Adipocyte (in vitro differentiated cells): ENCODE data around the gene ZNF497.
"Not testable (repeated sequence)": the region's sequence is repeated elsewhere in the genome, so short reads cannot be mapped to it uniquely, and the experiment has no call there.

Experiments
- DNase-seq: peaks from one replicate; pipeline ENCODE4 v3.0.0-alpha.2; 2015; ENCODE audit warnings: low read depth
- H3K27me3 ChIP-seq: replicated peaks from 2 replicates; pipeline ENCODE4 v1.7.0; 2013; ENCODE audit warnings: mild to moderate bottlenecking, low read length, moderate library complexity; ENCODE audit not compliant: control insufficient read depth, insufficient read depth
- H3K36me3 ChIP-seq: 2 replicates; pipeline ENCODE4 v1.7.0; 2013; ENCODE audit warnings: low read length, mild to moderate bottlenecking, moderate library complexity; ENCODE audit not compliant: control insufficient read depth, insufficient read depth, severe bottlenecking
- H3K4me1 ChIP-seq: 2 replicates; pipeline ENCODE4 v1.7.0; 2013; ENCODE audit warnings: mild to moderate bottlenecking, low read length, moderate library complexity; ENCODE audit not compliant: control insufficient read depth, insufficient read depth
- H3K4me3 ChIP-seq: 2 replicates; pipeline ENCODE4 v1.7.0; 2013; ENCODE audit warnings: mild to moderate bottlenecking, low read length, moderate library complexity
- H3K9ac ChIP-seq: 2 replicates; pipeline ENCODE4 v1.7.0; 2013; ENCODE audit warnings: mild to moderate bottlenecking, low read length, moderate library complexity
- H3K9me3 ChIP-seq: 2 replicates; pipeline ENCODE4 v1.7.0; 2013; ENCODE audit warnings: mild to moderate bottlenecking, low read length, moderate library complexity; ENCODE audit not compliant: control insufficient read depth

ZNF497 gene

DNA sequence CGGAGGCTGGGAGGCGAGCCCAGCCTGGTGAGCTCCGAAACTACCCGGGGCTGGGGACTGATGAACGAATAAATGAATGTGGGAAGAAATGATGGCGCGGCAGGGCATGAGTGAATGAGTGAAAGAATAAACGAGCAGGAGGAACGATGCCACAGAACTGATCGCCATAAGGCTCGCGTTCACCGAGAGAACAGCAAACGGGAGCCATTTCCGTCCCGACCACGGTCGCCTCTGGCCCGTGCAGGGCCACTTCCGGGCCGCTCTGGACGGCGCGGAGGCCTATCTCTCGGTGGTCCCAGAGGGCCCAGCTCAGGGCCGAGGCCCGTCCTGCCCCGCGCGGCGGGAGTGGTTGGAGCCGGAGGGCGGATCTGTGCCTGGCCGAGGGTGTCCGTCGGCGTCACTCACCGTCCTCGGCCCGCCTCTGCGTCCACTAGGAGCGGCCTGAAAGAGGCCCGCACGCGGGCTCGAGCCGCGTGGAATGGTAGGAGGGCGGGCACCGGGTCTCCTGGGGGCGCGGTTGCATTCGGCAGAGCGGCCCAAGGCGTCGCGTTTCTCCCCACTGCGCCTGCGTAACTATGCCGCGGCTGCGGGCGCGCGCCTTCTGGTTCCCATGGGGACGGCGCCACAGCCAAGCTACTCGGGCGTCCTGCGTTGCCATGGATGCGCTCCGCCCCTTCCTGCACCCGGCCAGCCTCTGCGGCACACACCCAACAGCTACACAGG lies at the start of gene ZNF497:
Gene ZNF497 (minus strand): TSS at position 480 of the 723 bp plus-strand sequence. CDS start 5,116 bp downstream, outside the sequence.
- H3K4me1 ChIP-seq, result peaks cover 7% of the 10 kb centered on the region
- H3K27me3 ChIP-seq, result no peaks in the 10 kb centered on the region
- no peaks in the 10 kb centered on the region for H3K9me3 ChIP-seq
- DNase-seq, result peak; percentile 98
- H3K9ac ChIP-seq, result peak within 1 kb of the TSS; percentile 99
- no peaks in the 10 kb centered on the region for H3K36me3 ChIP-seq
- H3K4me3 ChIP-seq, result peak within 1 kb of the TSS; percentile 92

DNA sequence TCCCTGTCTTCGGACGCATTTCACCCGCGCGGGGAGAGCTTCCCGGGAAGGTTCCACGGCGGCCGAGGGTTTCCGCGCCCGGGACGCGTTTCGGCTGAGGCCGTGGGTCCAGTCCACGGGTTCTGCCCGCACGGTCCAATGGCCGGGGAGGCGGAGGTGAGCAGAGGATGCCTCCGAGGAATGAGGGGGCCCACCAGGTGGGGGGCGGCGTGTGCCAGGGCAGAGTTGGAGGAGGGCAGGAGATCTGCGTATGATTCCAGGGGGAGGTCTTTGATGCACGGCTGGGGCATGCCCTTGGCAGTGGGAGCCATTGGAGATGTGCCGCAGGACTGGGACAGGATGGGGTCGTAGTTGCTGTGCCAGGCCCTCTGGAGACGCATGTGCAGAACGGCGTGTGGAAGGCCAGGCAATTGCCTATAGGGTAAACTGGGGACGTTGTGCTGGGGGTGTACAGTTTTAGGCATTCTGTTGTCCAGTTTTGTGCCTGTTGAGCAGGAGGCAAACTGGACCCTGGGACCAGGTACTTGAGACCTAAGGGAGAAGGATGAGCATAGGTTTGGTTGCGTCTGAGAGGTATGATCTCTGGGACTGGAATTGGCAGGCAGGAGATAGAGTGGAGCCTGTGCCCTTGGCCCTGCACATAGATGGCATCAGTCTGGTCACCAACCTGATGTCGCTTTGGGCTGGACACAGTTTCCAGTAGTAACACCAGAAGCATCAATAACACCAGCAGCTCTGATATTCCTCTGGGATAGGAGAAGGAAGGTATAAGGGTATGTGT lies 46.6 kb upstream of the ZNF497 start:
- Histone ChIP-seq H3K36me3 (no peaks in the 10 kb centered on the region), H3K9ac (peak overlapping the region; percentile 92), H3K4me1 (peaks cover 18% of the 10 kb centered on the region), H3K27me3 (no peaks in the 10 kb centered on the region), H3K4me3 (peak overlapping the region; percentile 88), H3K9me3 (no peaks in the 10 kb centered on the region)
- peak; percentile 58 for DNase-seq

DNA sequence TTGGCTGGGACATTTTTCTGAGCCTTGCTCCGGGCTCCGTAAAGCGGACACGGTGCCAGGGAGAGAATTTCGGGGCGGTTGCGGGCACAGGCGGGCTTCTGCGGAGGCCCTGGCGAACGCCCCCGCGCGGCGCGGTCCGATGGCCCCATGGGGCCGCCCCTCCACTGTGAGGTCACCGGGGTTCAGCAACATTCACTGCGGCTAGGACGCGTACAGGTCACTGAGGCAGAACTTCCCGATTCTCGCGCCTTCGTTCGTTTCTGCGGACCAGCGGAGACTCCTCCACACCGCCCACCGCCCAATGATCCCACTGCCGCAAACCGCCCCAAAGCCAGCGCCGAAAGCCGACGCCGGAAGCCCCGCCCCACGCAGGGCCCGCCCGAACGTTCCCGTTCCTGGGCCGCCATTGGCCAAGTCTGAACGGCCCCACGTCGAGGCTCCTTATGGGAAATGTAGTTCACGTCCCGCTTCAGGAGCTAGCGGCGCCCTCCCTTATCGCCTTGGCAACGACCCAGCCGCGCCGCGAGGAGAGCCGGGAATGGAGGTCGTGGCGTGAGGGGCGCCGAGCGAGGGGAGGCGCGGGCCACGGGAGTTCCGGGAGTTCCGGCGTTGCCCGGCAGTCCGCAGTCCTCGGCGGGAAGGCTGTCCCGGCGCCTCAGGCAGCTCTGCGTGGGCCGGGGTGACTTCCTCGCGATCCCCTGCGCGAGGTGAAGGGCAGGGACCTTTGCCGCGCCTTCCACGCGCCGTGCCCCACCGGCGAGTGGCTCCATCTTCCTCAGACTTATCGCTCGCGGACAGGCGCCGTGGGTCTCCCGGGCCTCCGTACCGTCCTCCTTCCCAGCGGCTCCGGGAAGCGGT lies 45.8 kb upstream of the ZNF497 start, which contains the start of gene ZNF584:
Gene ZNF584 (plus strand): TSS at position 498 of the 858 bp plus-strand sequence. CDS start 499 bp downstream, outside the sequence.
- peak; percentile 98 for DNase-seq
- H3K36me3 ChIP-seq, result no peaks in the 10 kb centered on the region
- H3K9ac ChIP-seq, result peak within 1 kb of the TSS; percentile 92
- peak within 1 kb of the TSS; percentile 88 for H3K4me3 ChIP-seq
- H3K9me3 ChIP-seq, result no peaks in the 10 kb centered on the region
- H3K27me3 ChIP-seq, result no peaks in the 10 kb centered on the region
- H3K4me1 ChIP-seq, result peaks cover 18% of the 10 kb centered on the region

DNA sequence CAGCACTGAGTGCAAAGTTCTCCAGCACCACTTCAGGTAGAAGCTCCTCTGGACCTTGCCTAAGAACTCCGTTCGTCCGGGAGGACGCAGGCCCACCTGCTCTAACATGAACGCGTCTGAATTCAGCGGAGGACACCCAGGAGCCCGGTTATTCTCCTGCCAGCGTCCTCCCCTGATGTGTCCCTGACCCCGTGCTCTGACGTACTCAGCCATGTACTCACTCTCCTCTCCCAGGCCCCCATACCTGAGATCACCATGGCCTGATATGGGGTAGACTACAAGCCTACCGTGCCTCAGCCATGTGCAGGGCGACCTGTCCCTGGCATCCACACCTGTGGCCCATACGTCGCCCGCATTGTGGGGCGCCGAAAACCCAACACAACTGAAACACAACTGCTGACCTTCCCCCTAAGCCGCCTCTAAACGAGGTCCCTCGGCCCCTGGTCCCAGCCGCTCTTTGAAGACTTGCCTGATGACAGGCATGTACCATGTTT lies 45.2 kb upstream of the ZNF497 start:
- no peaks in the 10 kb centered on the region for H3K36me3 ChIP-seq
- peak overlapping the region; percentile 88 for H3K4me3 ChIP-seq
- no peaks in the 10 kb centered on the region for H3K9me3 ChIP-seq
- H3K9ac ChIP-seq, result peak overlapping the region; percentile 92
- H3K27me3 ChIP-seq, result no peaks in the 10 kb centered on the region
- DNase-seq, result peak; percentile 25
- H3K4me1 ChIP-seq, result peaks cover 18% of the 10 kb centered on the region

DNA sequence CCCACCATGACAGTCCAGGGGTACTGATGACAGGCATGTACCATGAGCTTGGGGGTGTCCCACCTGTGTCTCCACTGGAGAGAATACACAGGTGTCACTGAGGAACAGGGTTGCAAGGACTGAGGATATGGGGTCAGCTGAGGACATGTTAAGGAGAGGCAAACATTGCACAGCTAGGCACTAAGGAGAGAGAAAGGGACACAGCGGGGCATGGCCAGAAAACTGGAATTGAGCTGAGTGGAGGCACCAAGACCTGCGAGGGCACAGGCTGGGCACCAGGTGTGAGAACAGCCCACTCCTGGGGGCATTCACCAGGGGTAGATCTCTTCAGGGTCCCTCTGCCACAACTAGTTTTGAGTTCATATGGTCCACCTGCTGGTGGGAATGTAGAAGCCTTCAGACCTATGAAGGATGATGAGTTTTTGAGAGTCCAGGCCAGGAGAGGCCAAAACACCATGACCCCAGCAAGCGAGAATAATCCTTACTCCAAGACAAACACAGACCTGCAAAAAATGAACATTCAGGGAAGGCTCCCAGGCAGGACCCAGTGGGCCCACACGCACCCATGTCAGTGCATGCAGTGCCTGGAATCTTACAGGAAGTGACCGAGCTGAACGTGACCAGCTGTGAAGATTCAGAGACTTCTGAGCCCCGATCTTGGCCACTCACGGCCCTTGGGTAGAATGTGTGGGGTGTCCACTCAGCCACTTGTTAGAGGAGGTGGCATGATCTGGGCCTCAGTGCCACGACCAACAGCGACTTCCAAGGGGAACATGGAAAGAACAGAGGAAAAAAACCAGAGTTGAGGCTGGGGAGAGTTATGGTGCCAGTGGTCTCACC lies 44.5 kb upstream of the ZNF497 start:
- Histone ChIP-seq H3K36me3 (no peaks in the 10 kb centered on the region), H3K4me1 (peaks cover 21% of the 10 kb centered on the region), H3K9me3 (no peaks in the 10 kb centered on the region), H3K9ac (peak overlapping the region; percentile 92), H3K4me3 (peak overlapping the region; percentile 88), H3K27me3 (no peaks in the 10 kb centered on the region)
- DNase-seq, result peak; percentile 44

DNA sequence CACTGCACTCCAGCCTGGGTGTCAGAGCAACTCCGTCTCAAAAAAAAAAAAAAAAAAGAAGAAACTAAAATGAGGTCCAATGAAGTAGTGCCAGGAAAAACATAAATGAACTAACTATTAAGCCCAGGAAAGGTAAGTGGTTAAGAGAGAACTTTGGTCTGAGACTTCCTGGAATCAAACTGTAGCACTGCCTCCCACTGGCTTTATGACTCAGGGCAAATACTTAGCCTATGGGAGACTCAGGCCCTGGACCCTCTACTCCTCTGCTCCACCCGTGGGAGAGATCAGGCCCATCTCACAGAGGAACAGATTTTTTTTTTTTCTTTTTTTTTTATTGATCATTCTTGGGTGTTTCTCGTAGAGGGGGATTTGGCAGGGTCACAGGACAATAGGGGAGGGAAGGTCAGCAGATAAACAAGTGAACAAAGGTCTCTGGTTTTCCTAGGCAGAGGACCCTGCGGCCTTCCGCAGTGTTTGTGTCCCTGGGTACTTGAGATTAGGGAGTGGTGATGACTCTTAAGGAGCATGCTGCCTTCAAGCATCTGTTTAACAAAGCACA lies 41.4 kb upstream of the ZNF497 start:
- not testable (repeated sequence) for H3K9me3 ChIP-seq, DNase-seq, H3K4me3 ChIP-seq, H3K27me3 ChIP-seq, H3K9ac ChIP-seq, H3K36me3 ChIP-seq
- peaks cover 21% of the 10 kb centered on the region for H3K4me1 ChIP-seq

- Histone ChIP-seq H3K4me3 (peak overlapping the region; percentile 86), H3K27me3 (no peaks in the 10 kb centered on the region)
Observed at GRCh38 chr19:58401840-58402421, 39.4 kb upstream of the ZNF497 start.

DNA sequence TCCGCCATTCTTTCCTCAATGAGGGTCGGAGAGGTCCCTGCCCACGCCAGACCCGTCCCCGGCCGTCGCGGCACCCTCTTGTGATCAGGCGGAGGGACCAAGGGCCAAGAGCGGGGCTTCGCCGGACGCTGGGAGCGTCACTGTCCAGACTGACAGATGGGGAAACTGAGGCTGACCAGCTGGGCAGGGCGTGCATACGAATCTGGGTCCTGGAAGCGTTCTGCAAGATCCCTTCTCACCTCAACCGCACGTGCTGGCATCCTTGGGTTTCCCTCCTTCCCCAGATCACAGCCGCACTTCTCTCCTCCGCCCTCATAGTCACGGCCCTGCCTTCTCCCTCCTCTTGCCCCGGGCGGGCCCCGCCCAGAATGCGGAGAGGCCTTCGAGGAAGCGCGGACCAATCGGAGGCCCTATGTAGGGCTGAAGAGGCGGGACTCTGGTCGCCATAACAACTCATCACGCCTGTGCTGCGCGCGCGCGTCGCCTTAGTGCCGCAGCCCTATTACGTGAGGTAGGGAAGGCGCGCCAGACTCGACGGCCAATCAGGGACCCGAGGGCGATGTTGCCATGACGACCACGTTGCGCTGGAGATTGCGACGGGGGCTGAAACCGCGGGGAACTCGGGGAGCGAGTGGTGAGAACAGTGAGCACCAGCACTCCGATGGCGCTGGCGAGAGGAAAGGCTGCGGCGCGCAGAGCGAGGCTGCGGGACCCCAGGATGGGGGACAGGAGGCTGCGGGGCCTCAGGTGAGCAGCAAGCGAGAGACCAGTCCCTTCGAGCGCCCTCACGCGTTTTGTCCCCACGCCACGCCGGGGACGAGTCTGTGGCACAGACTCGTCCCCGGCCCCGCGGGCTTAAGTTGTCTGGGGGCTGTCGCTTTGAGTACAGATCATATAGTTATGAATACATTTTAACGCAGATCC lies 38.6 kb upstream of the ZNF497 start:
- H3K4me3 ChIP-seq, result peak overlapping the region; percentile 86
- H3K4me1 ChIP-seq, result peaks cover 12% of the 10 kb centered on the region
- H3K9me3 ChIP-seq, result no peaks in the 10 kb centered on the region
- DNase-seq, result peak; percentile 100
- peak overlapping the region; percentile 84 for H3K9ac ChIP-seq
- H3K27me3 ChIP-seq, result no peaks in the 10 kb centered on the region
- no peaks in the 10 kb centered on the region for H3K36me3 ChIP-seq

More at GRCh38 chr19:58401840-58402421, 39.4 kb upstream of the ZNF497 start:
- peak overlapping the region; percentile 80 for H3K9ac ChIP-seq
- no peak for DNase-seq
- no peaks in the 10 kb centered on the region for H3K9me3 ChIP-seq
- H3K4me1 ChIP-seq, result peaks cover 12% of the 10 kb centered on the region
- no peaks in the 10 kb centered on the region for H3K36me3 ChIP-seq

GRCh38 chr19:58400316-58400915 lies 37.9 kb upstream of the ZNF497 start:
- DNase-seq, result no peak
- H3K27me3 ChIP-seq, result no peaks in the 10 kb centered on the region
- H3K4me3 ChIP-seq, result peak overlapping the region; percentile 79
- H3K9me3 ChIP-seq, result no peaks in the 10 kb centered on the region
- peak overlapping the region; percentile 84 for H3K9ac ChIP-seq
- H3K4me1 ChIP-seq, result peaks cover 12% of the 10 kb centered on the region
- no peaks in the 10 kb centered on the region for H3K36me3 ChIP-seq
